MM.1S (cell line): ENCODE measurements around the gene CDRT4.

Experiments used
- EZH2 ChIP-seq: fragments of 300-600 bp; sonication (generic); optimal IDR thresholded peaks from 2 replicates; pipeline ENCODE3; 2017; ENCODE audit warnings: low read depth, mild to moderate bottlenecking, antibody characterized with exemption, low read length, mixed read lengths
- EZH2phosphoT487 ChIP-seq: fragments of 300-600 bp; sonication (generic); IDR thresholded peaks from 2 replicates; pipeline ENCODE4 v1.6.1; 2018; ENCODE audit warnings: antibody characterized with exemption, low read length
- TF ChIP-seq, protein P1 (sequence below): fragments of 300-600 bp; sonication (generic); IDR thresholded peaks from 2 replicates; pipeline ENCODE4 v1.5.1; 2016; ENCODE audit warnings: antibody characterized with exemption, low read length, mixed read lengths

DNA sequence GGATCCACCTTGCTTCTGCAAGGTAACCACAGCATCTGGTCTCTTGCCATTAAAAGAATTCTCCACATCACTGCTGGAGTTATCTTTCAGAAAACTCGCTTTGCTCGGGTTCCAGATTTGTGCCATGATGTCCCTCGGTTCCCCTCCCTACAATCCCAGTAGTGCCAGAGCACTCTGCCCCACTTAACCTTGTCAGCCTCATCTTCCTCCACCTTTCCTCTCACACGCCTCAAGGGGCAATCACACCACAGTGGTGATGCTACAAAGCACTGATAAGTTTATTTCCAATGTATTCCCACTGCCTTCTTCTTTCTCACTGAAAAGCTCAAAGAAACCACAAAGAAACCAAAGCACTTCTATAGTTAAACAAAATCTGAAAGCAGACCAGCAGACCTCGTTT lies 11.4 kb upstream of the CDRT4 start:
- TF ChIP-seq, protein P1, sequence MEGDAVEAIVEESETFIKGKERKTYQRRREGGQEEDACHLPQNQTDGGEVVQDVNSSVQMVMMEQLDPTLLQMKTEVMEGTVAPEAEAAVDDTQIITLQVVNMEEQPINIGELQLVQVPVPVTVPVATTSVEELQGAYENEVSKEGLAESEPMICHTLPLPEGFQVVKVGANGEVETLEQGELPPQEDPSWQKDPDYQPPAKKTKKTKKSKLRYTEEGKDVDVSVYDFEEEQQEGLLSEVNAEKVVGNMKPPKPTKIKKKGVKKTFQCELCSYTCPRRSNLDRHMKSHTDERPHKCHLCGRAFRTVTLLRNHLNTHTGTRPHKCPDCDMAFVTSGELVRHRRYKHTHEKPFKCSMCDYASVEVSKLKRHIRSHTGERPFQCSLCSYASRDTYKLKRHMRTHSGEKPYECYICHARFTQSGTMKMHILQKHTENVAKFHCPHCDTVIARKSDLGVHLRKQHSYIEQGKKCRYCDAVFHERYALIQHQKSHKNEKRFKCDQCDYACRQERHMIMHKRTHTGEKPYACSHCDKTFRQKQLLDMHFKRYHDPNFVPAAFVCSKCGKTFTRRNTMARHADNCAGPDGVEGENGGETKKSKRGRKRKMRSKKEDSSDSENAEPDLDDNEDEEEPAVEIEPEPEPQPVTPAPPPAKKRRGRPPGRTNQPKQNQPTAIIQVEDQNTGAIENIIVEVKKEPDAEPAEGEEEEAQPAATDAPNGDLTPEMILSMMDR, result no peak
- TF ChIP-seq EZH2phosphoT487 (no peak), EZH2 (no peak)
